Breast epithelium (tissue), 3 donors: ENCODE data around the gene CPNE5.

Experiments
- POLR2AphosphoS5 ChIP-seq, 3 donors: sonication (generic); formaldehyde crosslinking; IDR thresholded peaks; one replicate each; pipeline ENCODE4 v1.6.1; 2017; ENCODE audit warnings: antibody characterized with exemption in 3 of 3
- TF ChIP-seq, protein P1 (sequence below), 3 donors: fragments of 450-650 bp; IDR thresholded peaks; one replicate each; pipeline ENCODE4 v1.5.1; 2016 to 2017; ENCODE audit warnings: antibody characterized with exemption in 3 of 3, mild to moderate bottlenecking in 3 of 3, moderate library complexity in 3 of 3

GRCh38 chr6:36722365-36722764 lies 116.9 kb downstream of the CPNE5 start:
- TF ChIP-seq, protein P1, sequence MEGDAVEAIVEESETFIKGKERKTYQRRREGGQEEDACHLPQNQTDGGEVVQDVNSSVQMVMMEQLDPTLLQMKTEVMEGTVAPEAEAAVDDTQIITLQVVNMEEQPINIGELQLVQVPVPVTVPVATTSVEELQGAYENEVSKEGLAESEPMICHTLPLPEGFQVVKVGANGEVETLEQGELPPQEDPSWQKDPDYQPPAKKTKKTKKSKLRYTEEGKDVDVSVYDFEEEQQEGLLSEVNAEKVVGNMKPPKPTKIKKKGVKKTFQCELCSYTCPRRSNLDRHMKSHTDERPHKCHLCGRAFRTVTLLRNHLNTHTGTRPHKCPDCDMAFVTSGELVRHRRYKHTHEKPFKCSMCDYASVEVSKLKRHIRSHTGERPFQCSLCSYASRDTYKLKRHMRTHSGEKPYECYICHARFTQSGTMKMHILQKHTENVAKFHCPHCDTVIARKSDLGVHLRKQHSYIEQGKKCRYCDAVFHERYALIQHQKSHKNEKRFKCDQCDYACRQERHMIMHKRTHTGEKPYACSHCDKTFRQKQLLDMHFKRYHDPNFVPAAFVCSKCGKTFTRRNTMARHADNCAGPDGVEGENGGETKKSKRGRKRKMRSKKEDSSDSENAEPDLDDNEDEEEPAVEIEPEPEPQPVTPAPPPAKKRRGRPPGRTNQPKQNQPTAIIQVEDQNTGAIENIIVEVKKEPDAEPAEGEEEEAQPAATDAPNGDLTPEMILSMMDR (IDR thresholded peaks at IDR 0.05): no peak
- TF ChIP-seq POLR2AphosphoS5 (IDR thresholded peaks at IDR 0.05): no peak
